HEK293T (cell line): ENCODE data around the gene TINAGL1.
A peak's percentile ranks its signal among the peaks of the same experiment; 100 is the strongest.

Experiments used
- CTCF ChIA-PET: fragments of 350-600 bp; formaldehyde crosslinking; extraction: SDS; loops from one replicate; lab custom pipeline; 2021; ENCODE audit warnings: antibody characterized with exemption, inconsistent platforms; lab: Yijun Ruan, JAX
- POLR2A ChIA-PET: fragments of 350-600 bp; formaldehyde crosslinking; extraction: SDS; loops from one replicate; lab custom pipeline; 2020; ENCODE audit warnings: antibody characterized with exemption, inconsistent platforms; lab: Yijun Ruan, JAX
- DNase-seq: peaks from one replicate; pipeline ENCODE4 v3.0.0; 2012; ENCODE audit warnings: mixed read lengths; ENCODE audit errors: extremely low spot score
- ARNT ChIP-seq: fragments of 450-650 bp; IDR thresholded peaks from 2 replicates; pipeline ENCODE4 v1.6.1; 2017; ENCODE audit warnings: mild to moderate bottlenecking
- BHLHE40 ChIP-seq: fragments of 450-650 bp; IDR thresholded peaks from 2 replicates; pipeline ENCODE4 v1.6.1; 2016; ENCODE audit warnings: mild to moderate bottlenecking, moderate library complexity, borderline replicate concordance
- CTBP1 ChIP-seq: fragments of 450-650 bp; IDR thresholded peaks from 2 replicates; pipeline ENCODE4 v1.6.1; 2016; ENCODE audit warnings: borderline replicate concordance
- ELF4 ChIP-seq: fragments of 450-650 bp; IDR thresholded peaks from 2 replicates; pipeline ENCODE4 v1.6.1; 2017; ENCODE audit warnings: antibody characterized with exemption
- FOXA1 ChIP-seq: fragments of 450-650 bp; IDR thresholded peaks from 2 replicates; pipeline ENCODE4 v1.6.1; 2016; ENCODE audit warnings: mild to moderate bottlenecking
- FOXK2 ChIP-seq: fragments of 450-650 bp; IDR thresholded peaks from 2 replicates; pipeline ENCODE4 v1.6.1; 2016; ENCODE audit warnings: mild to moderate bottlenecking
- FOXM1 ChIP-seq: fragments of 450-650 bp; IDR thresholded peaks from 2 replicates; pipeline ENCODE4 v1.6.1; 2017; ENCODE audit warnings: mild to moderate bottlenecking, borderline replicate concordance
- HDGF ChIP-seq: fragments of 450-650 bp; IDR thresholded peaks from 2 replicates; pipeline ENCODE4 v1.6.1; 2017; ENCODE audit warnings: antibody characterized with exemption, borderline replicate concordance
- L3MBTL2 ChIP-seq: fragments of 450-650 bp; conservative IDR thresholded peaks from 2 replicates; pipeline ENCODE4 v1.6.1; 2016; ENCODE audit warnings: mild to moderate bottlenecking
- LEF1 ChIP-seq: fragments of 450-650 bp; IDR thresholded peaks from 2 replicates; pipeline ENCODE4 v1.6.1; 2017; ENCODE audit warnings: mild to moderate bottlenecking, borderline replicate concordance
- NFRKB ChIP-seq: fragments of 450-650 bp; IDR thresholded peaks from 2 replicates; pipeline ENCODE4 v1.6.1; 2016; ENCODE audit warnings: mild to moderate bottlenecking, moderate library complexity
- PKNOX1 ChIP-seq: fragments of 450-650 bp; IDR thresholded peaks from 2 replicates; pipeline ENCODE4 v1.6.1; 2016
- SP1 ChIP-seq: fragments of 450-650 bp; IDR thresholded peaks from 2 replicates; pipeline ENCODE4 v1.6.1; 2017
- SUZ12 ChIP-seq: fragments of 450-650 bp; IDR thresholded peaks from 2 replicates; pipeline ENCODE4 v1.6.1; 2016; ENCODE audit warnings: mild to moderate bottlenecking
- TARDBP ChIP-seq: fragments of 450-650 bp; IDR thresholded peaks from 2 replicates; pipeline ENCODE4 v1.6.1; 2016
- ZNF384 ChIP-seq: fragments of 450-650 bp; IDR thresholded peaks from 2 replicates; pipeline ENCODE4 v1.6.1; 2016

TINAGL1 gene

GRCh38 chr1:31598980-31599379 is 22.7 kb downstream of the TINAGL1 start:
- CTCF ChIA-PET = no interaction called here
- no peak for DNase-seq
- TF ChIP-seq FOXK2 = no peak
- POLR2A ChIA-PET = no interaction called here

GRCh38 chr1:31600641-31601040 is 24.3 kb downstream of the TINAGL1 start:
- DNase-seq = no peak
- TF ChIP-seq CTBP1 (no peak), FOXK2 (no peak), ARNT (no peak), LEF1 (no peak), ELF4 (no peak), L3MBTL2 (no peak), PKNOX1 (no peak), SUZ12 (no peak), HDGF (no peak), ZNF384 (no peak), BHLHE40 (no peak), NFRKB (no peak), FOXM1 (no peak)
- CTCF ChIA-PET = no interaction called here
- POLR2A ChIA-PET = no interaction called here

- TF ChIP-seq PKNOX1 (no peak), ARNT (no peak), FOXA1 (no peak), TARDBP (no peak), ELF4 (no peak), SUZ12 (no peak), LEF1 (no peak), SP1 (no peak), HDGF (no peak), BHLHE40 (no peak), FOXM1 (no peak), CTBP1 (no peak), L3MBTL2 (no peak), ZNF384 (no peak), NFRKB (no peak), FOXK2 (no peak)
- POLR2A ChIA-PET = no interaction called here
- DNase-seq = no peak
- CTCF ChIA-PET = no interaction called here
These were observed 25.8 kb downstream of the TINAGL1 start for GRCh38 chr1:31602081-31602480.

- ChIA-PET CTCF (interaction anchor here (1.0 kb wide), 1 partner anchor 13 kb away, joined by 3 read pairs; no protein-coding TSS in a partner anchor), POLR2A (no interaction called here)
- no peak for DNase-seq
- TF ChIP-seq CTBP1 = no peak
- TF ChIP-seq BHLHE40 = no peak
- TF ChIP-seq TARDBP = no peak
- TF ChIP-seq HDGF = no peak
- TF ChIP-seq FOXM1 = no peak
- TF ChIP-seq LEF1 = no peak
- no peak for TF ChIP-seq ARNT
- no peak for TF ChIP-seq L3MBTL2
- no peak for TF ChIP-seq FOXK2
- no peak for TF ChIP-seq NFRKB
These were observed 29.7 kb downstream of the TINAGL1 start for GRCh38 chr1:31605908-31606427.

GRCh38 chr1:31607360-31607759 is 31.0 kb downstream of the TINAGL1 start:
- no peak for DNase-seq
- ChIA-PET CTCF (no interaction called here), POLR2A (no interaction called here)
- TF ChIP-seq LEF1 (no peak), SP1 (no peak)

GRCh38 chr1:31609514-31610118 is 33.3 kb downstream of the TINAGL1 start:
- DNase-seq = no peak
- TF ChIP-seq FOXK2 (no peak), SP1 (no peak), PKNOX1 (peak; percentile 71)
- CTCF ChIA-PET = interaction anchor here (0.7 kb wide), 1 partner anchor 9 kb away, joined by 4 read pairs; no protein-coding TSS in a partner anchor
- POLR2A ChIA-PET = no interaction called here

- ChIA-PET CTCF (no interaction called here), POLR2A (no interaction called here)
- TF ChIP-seq PKNOX1 (no peak), LEF1 (no peak), HDGF (no peak), SUZ12 (no peak), ELF4 (no peak), CTBP1 (no peak)
- no peak for DNase-seq
These were observed 38.2 kb downstream of the TINAGL1 start for GRCh38 chr1:31614414-31615005.
